NOMO-1 (cell line): Measurements from ENCODE around the gene GMPPA.

Experiments used
- DNase-seq, 2 experiments: peaks; one replicate each; lab custom pipeline; 2025; ENCODE audit not compliant: unreplicated experiment in 2 of 2; lab: John Stamatoyannopoulos, UW

GMPPA gene

GRCh38 chr2:219484343-219485200 lies 14.1 kb upstream of the GMPPA start:
- DNase-seq: no peak

DNA sequence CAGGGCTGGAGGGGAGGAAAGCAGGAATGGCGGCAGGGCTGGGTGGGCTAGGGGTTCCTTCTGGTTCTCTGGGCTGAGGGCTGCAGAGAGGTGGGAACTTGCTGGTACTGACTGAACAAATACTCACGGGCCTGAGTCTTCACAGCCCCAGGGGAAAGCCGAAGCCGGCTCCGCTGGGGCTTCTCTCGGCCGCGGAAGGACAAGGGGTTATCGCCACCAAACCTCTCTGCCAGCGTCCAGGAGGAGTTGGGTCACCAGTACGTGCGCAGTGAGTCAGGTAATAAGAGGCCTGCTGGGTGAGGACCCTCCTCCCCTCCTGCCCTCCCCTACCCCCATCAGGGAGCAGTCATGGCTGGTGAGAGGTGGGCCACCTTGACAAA lies 13.5 kb upstream of the GMPPA start:
- no peak for DNase-seq

DNA sequence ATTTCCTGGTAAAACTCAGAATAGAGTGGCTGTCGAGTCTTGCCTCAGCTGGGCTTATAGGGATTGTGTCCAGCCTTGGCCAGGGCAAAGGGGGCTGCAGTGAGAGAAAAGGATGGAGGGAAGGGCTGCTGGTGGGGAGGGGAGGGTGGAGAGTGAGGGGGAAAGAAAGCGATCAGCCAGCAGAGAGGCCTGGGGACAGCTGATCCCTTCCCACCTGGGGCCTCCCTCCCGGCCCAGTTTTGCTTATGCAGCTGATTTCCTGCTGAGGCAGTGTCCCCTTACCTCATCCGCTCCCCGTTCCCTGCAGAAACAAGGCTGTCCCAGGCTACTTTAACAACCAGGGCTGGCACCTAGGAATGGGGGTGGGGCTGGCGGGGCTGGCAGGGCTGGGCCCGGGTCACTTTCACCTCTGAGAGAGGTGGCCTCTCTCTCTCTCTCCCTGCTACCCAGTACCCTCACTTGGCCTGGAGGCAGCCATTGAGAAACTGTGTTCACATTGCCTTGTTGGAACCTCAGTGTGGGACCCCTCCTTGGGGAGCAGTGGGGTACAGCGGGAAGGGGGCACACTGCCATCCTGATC lies 12.2 kb upstream of the GMPPA start:
- no peak for DNase-seq

GRCh38 chr2:219488149-219488843 lies 10.4 kb upstream of the GMPPA start:
- DNase-seq: no peak

DNA sequence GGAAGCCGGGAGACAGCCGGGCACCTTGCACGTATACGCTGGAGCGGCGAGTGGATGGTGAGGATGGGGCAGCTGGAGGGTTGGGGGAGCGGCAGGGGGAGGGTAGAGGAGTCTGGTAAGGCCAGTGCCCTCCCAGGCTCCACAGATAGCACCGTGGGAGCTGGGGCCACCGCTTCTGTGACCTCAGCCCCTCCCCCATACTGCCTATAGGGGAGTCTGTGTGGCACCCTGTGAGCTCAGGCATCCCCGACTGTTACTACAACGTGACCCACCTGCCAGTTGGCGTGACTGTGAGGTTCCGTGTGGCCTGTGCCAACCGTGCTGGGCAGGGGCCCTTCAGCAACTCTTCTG lies 9.9 kb upstream of the GMPPA start:
- no peak for DNase-seq

- no peak for DNase-seq
Observed at GRCh38 chr2:219489315-219489714, 9.4 kb upstream of the GMPPA start.

- no peak for DNase-seq
Observed at GRCh38 chr2:219490186-219490585, 8.5 kb upstream of the GMPPA start.

DNA sequence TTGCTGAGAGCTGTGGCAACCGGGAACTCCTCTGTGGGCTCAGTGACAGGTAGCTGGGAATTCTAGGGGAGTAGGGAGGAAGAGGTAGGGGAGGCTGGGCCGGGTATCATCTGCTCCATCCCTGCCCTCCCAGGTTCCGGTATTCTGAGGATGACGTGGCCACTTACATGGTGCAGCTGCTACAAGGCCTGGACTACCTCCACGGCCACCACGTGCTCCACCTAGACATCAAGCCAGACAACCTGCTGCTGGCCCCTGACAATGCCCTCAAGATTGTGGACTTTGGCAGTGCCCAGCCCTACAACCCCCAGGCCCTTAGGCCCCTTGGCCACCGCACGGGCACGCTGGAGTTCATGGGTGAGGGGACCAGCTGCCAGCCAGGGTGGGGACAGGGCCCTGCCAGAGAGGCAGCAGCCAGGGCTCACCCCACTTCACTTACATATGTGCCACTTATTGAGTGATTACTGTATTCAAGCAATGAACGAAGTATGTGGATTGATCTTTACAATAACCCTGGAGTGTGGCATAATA lies 8.0 kb upstream of the GMPPA start:
- DNase-seq: no peak

GRCh38 chr2:219491278-219491963 lies 7.3 kb upstream of the GMPPA start:
- no peak for DNase-seq

DNA sequence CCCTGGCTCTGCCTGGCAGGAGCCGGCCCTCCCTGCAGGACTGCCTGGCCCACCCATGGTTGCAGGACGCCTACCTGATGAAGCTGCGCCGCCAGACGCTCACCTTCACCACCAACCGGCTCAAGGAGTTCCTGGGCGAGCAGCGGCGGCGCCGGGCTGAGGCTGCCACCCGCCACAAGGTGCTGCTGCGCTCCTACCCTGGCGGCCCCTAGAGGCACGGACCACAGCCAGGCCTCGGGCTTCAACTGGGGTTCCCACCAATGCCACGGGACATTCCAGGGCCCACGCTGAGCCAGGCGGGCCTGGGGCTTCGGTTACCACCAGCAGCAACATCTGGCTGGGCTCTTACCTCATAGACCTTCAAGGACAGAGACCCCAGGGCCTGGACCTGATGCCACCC lies 6.1 kb upstream of the GMPPA start:
- no peak for DNase-seq

- no peak for DNase-seq
Observed at GRCh38 chr2:219493086-219493485, 5.6 kb upstream of the GMPPA start.

GRCh38 chr2:219494952-219495530 lies 3.6 kb upstream of the GMPPA start:
- no peak for DNase-seq

DNA sequence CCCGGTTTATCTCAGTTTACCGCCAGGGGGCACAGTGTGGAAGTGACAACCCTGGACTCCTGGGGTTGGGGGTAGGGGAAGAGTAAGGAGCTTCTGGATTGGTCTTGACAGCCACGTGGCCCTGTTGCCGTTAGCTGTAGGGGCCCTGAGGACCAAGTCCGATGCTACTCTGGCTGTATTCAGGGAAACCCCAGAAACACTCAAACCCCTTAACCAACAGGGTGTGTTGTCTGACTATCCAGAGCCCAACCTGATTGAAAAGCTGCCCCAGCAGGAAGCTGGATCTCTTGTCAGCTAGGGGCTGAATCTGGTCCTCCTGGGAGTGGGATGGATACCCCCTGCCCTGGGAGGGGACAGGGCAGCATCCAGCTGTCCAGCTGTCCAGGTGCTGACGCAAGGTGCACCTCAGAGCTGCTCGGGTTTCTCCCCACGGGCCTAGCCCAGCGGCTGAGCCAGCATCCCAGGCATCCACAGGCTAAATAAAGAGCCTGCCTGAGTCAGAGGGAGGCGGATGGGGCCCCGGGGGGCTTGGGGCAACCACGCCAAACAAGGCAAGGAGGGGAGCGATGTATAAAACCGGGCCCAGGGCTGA lies 3.1 kb upstream of the GMPPA start:
- peak; percentile 36 to 41 for DNase-seq

GRCh38 chr2:219496247-219496824 lies 2.4 kb upstream of the GMPPA start:
- no peak for DNase-seq

- DNase-seq: no peak
Observed at GRCh38 chr2:219496825-219497494, 1.7 kb upstream of the GMPPA start.

DNA sequence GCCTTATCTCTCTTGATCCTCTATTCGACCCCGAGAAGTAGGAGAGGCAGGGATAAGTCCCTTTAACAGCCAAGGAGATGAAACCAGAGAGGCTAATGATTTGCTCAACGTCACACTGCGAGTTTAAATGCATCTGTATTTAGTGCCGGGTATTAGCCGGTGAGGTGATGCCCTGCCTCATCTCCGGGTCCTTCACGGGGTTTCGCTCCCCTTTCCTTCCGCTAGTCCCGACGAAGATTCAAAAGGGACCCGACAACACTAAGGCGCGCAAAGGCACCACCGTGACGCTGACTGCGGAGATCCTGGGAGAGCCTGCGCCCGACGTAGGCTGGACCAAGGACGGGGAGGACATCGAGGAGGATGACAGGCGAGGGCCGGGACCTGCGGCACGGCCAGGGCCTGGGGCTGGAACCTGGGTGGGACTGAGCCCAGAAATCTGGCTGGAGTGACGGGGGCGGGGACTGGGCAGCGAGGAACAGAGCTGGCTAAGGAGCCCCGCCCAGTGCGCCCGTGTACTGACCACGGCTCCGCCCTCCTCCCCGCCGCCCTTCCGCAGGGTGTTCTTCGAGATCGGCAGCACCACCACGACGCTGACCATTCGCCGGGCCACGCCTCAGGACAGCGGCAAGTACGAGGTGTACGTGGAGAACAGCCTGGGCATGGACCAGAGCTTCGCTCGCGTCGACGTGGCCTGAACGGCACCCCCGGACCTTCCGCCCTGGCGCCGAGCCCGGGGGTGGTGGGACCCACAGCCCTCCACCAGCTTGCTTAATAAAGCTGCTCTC lies 1.0 kb upstream of the GMPPA start:
- peak; percentile 37 to 53 for DNase-seq

DNA sequence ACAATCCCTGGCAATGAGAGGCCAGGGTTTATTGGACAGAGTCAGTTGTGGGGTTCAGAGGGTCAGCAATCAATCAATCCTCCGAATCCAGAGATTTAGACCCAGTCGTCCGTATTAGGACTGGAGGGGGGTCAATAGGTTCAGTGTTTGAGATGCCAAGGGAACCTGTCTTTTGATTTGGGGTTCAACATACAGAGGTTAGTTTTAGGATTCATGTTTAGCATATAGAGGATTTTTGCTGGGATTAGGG lies 292 bp downstream of the GMPPA start:
- DNase-seq: peak in 1 of 2 experiments; percentile 34

GRCh38 chr2:219499555-219499954 lies 864 bp downstream of the GMPPA start:
- DNase-seq: no peak

DNA sequence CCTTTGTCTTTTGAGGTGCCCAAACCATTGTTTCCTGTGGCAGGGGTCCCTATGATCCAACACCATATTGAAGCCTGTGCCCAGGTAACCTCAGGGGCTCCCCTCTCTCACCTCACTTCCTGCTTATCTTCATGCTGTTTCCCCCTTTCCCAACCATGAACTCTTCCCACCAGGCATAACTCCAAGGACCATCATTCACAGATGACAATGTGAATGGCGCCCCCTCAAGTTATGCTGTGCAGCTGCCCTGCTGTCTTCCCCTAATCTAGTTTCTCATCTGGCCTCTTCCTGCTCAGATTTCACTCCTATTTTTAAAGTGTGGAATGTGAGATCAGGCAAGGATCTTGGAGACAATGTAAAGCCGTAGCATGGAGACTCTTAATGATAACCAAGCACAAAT lies 1.4 kb downstream of the GMPPA start:
- DNase-seq: no peak
